CD4-positive, alpha-beta T cell (primary cell): ENCODE data around the gene BARHL2. TPM values are rescaled to one million over a fixed set of nuclear protein-coding genes. Genes with fewer than 3 reads are reported as not detected.

Experiments
- ATAC-seq: fragments of 200-7000 bp; cut with Tn5 transposase; one replicate; pipeline ENCODE4 v1.10.0; 2022; ENCODE audit warnings: mild to moderate bottlenecking; ENCODE audit not compliant: poor library complexity
- CTCF ChIA-PET: fragments of 350-600 bp; sonication (Branson Sonifier 250); formaldehyde crosslinking; loops from one replicate; lab custom pipeline; 2021; ENCODE audit warnings: antibody characterized with exemption, inconsistent platforms; lab: Charles Lee
- POLR2A ChIA-PET: fragments of 350-600 bp; sonication (Branson Sonifier 250); formaldehyde crosslinking; loops from one replicate; lab custom pipeline; 2021; ENCODE audit warnings: antibody characterized with exemption, inconsistent platforms; lab: Charles Lee
- DNase-seq, 14 experiments: peaks; one replicate each; pipeline ENCODE4 v3.0.0-alpha.2; 2013 to 2020; ENCODE audit warnings: mixed read lengths in 2 of 14
- H3K27ac ChIP-seq, 2 donors: one replicate each; pipeline versions ENCODE4 v1.5.1 to v1.7.0; 2013; ENCODE audit warnings: low read length in 2 of 2, low read depth in 1 of 2, mild to moderate bottlenecking in 1 of 2
- H3K27me3 ChIP-seq, 2 experiments: 1 replicate in 1 of 2; 2 replicates in 1 of 2; pipeline versions ENCODE4 v1.6.1 to v1.7.0; 2013; ENCODE audit warnings: low read length in 2 of 2, control low read depth in 1 of 2, mild to moderate bottlenecking in 1 of 2, moderate library complexity in 1 of 2; ENCODE audit not compliant: insufficient read depth in 2 of 2, control insufficient read depth in 1 of 2
- H3K36me3 ChIP-seq: one replicate; pipeline ENCODE4 v1.6.1; 2013; ENCODE audit warnings: low read length, control low read depth; ENCODE audit not compliant: insufficient read depth
- H3K4me1 ChIP-seq: one replicate; pipeline ENCODE4 v1.6.1; 2013; ENCODE audit warnings: low read length, control low read depth; ENCODE audit not compliant: insufficient read depth
- H3K4me3 ChIP-seq: one replicate; pipeline ENCODE4 v1.5.1; 2013; ENCODE audit warnings: mild to moderate bottlenecking, low read length, moderate library complexity
- H3K9me3 ChIP-seq, 2 experiments: 1 replicate in 1 of 2; 2 replicates in 1 of 2; pipeline versions ENCODE4 v1.6.1 to v1.7.0; 2013; ENCODE audit warnings: low read length in 2 of 2, mild to moderate bottlenecking in 2 of 2, control low read depth in 1 of 2, moderate library complexity in 1 of 2; ENCODE audit not compliant: control insufficient read depth in 1 of 2, insufficient read depth in 1 of 2
- H3K27ac Mint-ChIP-seq: one replicate; pipeline ENCODE4 v1.8.0; 2020; ENCODE audit warnings: mixed read lengths
- H3K27me3 Mint-ChIP-seq: one replicate; pipeline ENCODE4 v1.8.0; 2021; ENCODE audit warnings: mixed read lengths
- H3K36me3 Mint-ChIP-seq: one replicate; pipeline ENCODE4 v1.8.0; 2021; ENCODE audit warnings: low read depth, mixed read lengths
- H3K4me1 Mint-ChIP-seq: one replicate; pipeline ENCODE4 v1.8.0; 2021; ENCODE audit warnings: low read depth, mixed read lengths
- H3K4me3 Mint-ChIP-seq: one replicate; pipeline ENCODE4 v1.8.0; 2020; ENCODE audit warnings: mild to moderate bottlenecking, mixed read lengths
- H3K9me3 Mint-ChIP-seq: one replicate; pipeline ENCODE4 v1.8.0; 2020; ENCODE audit warnings: mixed read lengths
- CTCF ChIP-seq: fragments of 200-600 bp; IDR thresholded peaks from one replicate; pipeline ENCODE4 v1.8.0; 2022; ENCODE audit warnings: antibody characterized with exemption, mild to moderate bottlenecking
- intact Hi-C, 2 experiments: fragments of 100-400 bp; cut with DNase I in 1 of 2; cut with micrococcal nuclease in 1 of 2; formaldehyde crosslinking; loops; one replicate each; pipeline versions ENCODE4 v1.15.1 to v1.9.0; 2023 to 2025; cut with DNase I, micrococcal nuclease
- total RNA-seq, 174 experiments: library from RNA in 2 of 174; stranded (reverse) in 2 of 174; gene quantifications; one replicate each; pipeline ENCODE4 v1.2.3 and lab custom pipeline; 2021 to 2026

The BARHL2 gene
- total RNA-seq, 2 experiments from 2014 or later: not detected

GRCh38 chr1:90671741-90672140 lies 45.4 kb downstream of the BARHL2 start:
- no peaks in the 10 kb centered on the region for H3K4me1 ChIP-seq
- Mint-ChIP-seq H3K27ac (no peak overlapping the region), H3K4me1 (no peaks in the 10 kb centered on the region), H3K36me3 (no peaks in the 10 kb centered on the region), H3K9me3 (peaks cover 9% of the 10 kb centered on the region), H3K27me3 (peaks cover 45% of the 10 kb centered on the region), H3K4me3 (no peak overlapping the region)
- peaks cover 0 to 21% of the 10 kb centered on the region in 2 experiments for H3K9me3 ChIP-seq
- no peak overlapping the region for H3K27ac ChIP-seq
- no peak for TF ChIP-seq CTCF
- H3K4me3 ChIP-seq: no peak overlapping the region
- ChIA-PET POLR2A (no interaction called here), CTCF (no interaction called here)
- DNase-seq: no peak
- H3K27me3 ChIP-seq: no peaks in the 10 kb centered on the region
- intact Hi-C loops: no loop called here
- ATAC-seq: no peak
- no peaks in the 10 kb centered on the region for H3K36me3 ChIP-seq

- Histone ChIP-seq H3K36me3 (no peaks in the 10 kb centered on the region), H3K27ac (no peak overlapping the region), H3K4me3 (no peak overlapping the region), H3K27me3 (peaks cover 0 to under 1% of the 10 kb centered on the region in 2 experiments), H3K9me3 (peaks cover 0 to 21% of the 10 kb centered on the region in 2 experiments), H3K4me1 (no peaks in the 10 kb centered on the region)
- Mint-ChIP-seq H3K9me3 (peaks cover 9% of the 10 kb centered on the region), H3K4me1 (no peaks in the 10 kb centered on the region), H3K36me3 (no peaks in the 10 kb centered on the region), H3K27me3 (peaks cover 43% of the 10 kb centered on the region), H3K27ac (no peak overlapping the region), H3K4me3 (no peak overlapping the region)
- CTCF ChIA-PET: no interaction called here
- POLR2A ChIA-PET: no interaction called here
- intact Hi-C loops: no loop called here
- ATAC-seq: no peak
- DNase-seq: no peak
- no peak for TF ChIP-seq CTCF
These were observed 45.9 kb downstream of the BARHL2 start for GRCh38 chr1:90671251-90671650.
